Left ventricle myocardium inferior (tissue), 1 donor: ENCODE data around the gene PLIN3. TPM values are rescaled to one million over a fixed set of nuclear protein-coding genes. Genes with fewer than 3 reads are reported as not detected.
"Not testable (repeated sequence)": the region's sequence is repeated elsewhere in the genome, so short reads cannot be mapped to it uniquely, and the experiment has no call there.

Experiments
- DNase-seq: peaks from one replicate; pipeline ENCODE4 v3.0.0-alpha.2; 2020
- H3K27ac ChIP-seq: fragments of 200-600 bp; replicated peaks from 2 replicates; pipeline ENCODE4 v1.8.0; 2021
- H3K27me3 ChIP-seq: fragments of 200-600 bp; 2 replicates; pipeline ENCODE4 v1.8.0; 2021; ENCODE audit warnings: low read depth
- H3K36me3 ChIP-seq: fragments of 200-600 bp; 2 replicates; pipeline ENCODE4 v1.8.0; 2021
- H3K4me1 ChIP-seq: fragments of 200-600 bp; 2 replicates; pipeline ENCODE4 v1.8.0; 2021
- H3K4me3 ChIP-seq: fragments of 200-600 bp; 2 replicates; pipeline ENCODE4 v1.8.0; 2021; ENCODE audit warnings: mild to moderate bottlenecking, moderate library complexity
- H3K9me3 ChIP-seq: fragments of 200-600 bp; replicated peaks from 2 replicates; pipeline ENCODE4 v1.8.0; 2021
- intact Hi-C: fragments of 100-400 bp; cut with micrococcal nuclease; formaldehyde crosslinking; loops from one replicate; pipeline ENCODE4 v1.11.0; 2022
- total RNA-seq: library from RNA; stranded (reverse); fragmentation: NEBNext Ultra II Directional; extraction: Animal tissue kit (Norgen Biotek cat#: 25700); gene quantifications from one replicate; pipeline ENCODE4 v1.2.1, GENCODE V29; 2021
- TF ChIP-seq, protein P1 (sequence below): fragments of 200-600 bp; IDR thresholded peaks from 2 replicates; pipeline ENCODE4 v1.8.0; 2021; ENCODE audit warnings: antibody characterized with exemption, mild to moderate bottlenecking, borderline replicate concordance
- donor health status: DM: no; HTN: yes; CAD: no; lungs with severe emphysema.

The PLIN3 gene
- total RNA-seq, 1 donor from 2014 or later, result 26.7 TPM

DNA sequence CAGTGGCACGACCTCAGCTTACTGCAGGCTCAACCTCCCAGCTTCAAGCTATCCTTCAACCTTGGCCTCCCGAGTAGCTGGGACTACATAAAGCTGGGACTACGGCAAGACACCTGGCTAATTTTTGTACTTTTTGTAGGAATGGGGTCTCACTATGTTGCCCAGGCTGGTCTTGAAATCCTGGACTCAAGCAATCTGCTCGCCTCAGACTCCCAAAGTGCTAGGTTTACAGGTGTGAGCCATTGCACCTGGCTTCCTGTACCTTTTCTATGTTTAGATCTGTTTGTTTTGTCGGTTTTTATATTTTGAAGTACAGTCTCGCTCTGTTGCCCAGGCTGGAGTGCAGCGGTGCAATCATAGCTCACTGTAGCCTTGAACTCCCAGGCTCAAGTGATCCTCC, 18.4 kb downstream of the PLIN3 start:
- peaks cover 58% of the 10 kb centered on the region for H3K36me3 ChIP-seq
- no peak overlapping the region for H3K27ac ChIP-seq
- intact Hi-C loops, result no loop called here
- TF ChIP-seq, protein P1, sequence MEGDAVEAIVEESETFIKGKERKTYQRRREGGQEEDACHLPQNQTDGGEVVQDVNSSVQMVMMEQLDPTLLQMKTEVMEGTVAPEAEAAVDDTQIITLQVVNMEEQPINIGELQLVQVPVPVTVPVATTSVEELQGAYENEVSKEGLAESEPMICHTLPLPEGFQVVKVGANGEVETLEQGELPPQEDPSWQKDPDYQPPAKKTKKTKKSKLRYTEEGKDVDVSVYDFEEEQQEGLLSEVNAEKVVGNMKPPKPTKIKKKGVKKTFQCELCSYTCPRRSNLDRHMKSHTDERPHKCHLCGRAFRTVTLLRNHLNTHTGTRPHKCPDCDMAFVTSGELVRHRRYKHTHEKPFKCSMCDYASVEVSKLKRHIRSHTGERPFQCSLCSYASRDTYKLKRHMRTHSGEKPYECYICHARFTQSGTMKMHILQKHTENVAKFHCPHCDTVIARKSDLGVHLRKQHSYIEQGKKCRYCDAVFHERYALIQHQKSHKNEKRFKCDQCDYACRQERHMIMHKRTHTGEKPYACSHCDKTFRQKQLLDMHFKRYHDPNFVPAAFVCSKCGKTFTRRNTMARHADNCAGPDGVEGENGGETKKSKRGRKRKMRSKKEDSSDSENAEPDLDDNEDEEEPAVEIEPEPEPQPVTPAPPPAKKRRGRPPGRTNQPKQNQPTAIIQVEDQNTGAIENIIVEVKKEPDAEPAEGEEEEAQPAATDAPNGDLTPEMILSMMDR, result no peak
- H3K27me3 ChIP-seq, result no peaks in the 10 kb centered on the region
- H3K4me3 ChIP-seq, result no peak overlapping the region
- no peaks in the 10 kb centered on the region for H3K4me1 ChIP-seq
- DNase-seq, result no peak
- H3K9me3 ChIP-seq, result no peaks in the 10 kb centered on the region

DNA sequence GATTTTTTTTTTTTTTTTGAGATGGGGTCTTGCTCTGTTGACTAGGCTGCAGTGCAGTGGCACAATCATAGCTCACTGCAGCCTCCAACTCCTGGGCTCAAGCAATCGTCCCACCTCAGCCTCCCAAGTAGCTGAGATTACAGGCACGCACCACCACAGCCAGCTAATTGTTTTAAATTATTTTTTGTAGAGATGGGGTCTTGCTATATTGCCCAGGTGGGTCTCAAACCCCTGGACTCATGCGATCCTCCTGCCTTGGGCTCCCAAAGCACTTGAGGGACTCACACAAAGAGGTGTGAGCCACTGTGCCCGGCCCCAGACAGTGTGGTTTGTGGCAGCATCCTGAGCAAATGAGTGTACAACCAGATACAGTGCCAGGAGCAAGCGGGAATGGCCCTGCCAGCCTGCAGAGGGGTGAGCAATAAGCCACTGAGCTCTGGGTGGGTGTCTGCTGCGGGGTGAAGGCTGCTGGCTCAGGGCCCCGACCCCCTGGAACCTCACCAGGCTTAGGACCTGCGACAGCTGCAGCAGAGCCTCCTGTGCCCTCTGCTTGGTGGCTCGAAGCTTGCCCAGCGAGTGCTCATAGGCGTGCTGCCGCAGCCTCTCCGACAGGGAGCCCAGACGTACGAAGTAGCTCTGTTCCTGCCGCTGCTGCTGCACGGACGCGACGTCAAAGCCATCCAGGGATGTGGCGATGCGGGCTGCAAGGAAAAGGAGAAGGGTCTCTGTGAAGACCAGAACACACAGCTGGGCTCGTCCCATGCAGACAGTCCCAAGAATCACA, 20.1 kb downstream of the PLIN3 start:
- H3K4me1 ChIP-seq, result no peaks in the 10 kb centered on the region
- TF ChIP-seq, protein P1, result no peak
- H3K4me3 ChIP-seq, result no peak overlapping the region
- H3K27me3 ChIP-seq, result no peaks in the 10 kb centered on the region
- H3K9me3 ChIP-seq, result no peaks in the 10 kb centered on the region
- H3K36me3 ChIP-seq, result peaks cover 72% of the 10 kb centered on the region
- intact Hi-C loops, result no loop called here
- no peak overlapping the region for H3K27ac ChIP-seq
- no peak for DNase-seq

DNA sequence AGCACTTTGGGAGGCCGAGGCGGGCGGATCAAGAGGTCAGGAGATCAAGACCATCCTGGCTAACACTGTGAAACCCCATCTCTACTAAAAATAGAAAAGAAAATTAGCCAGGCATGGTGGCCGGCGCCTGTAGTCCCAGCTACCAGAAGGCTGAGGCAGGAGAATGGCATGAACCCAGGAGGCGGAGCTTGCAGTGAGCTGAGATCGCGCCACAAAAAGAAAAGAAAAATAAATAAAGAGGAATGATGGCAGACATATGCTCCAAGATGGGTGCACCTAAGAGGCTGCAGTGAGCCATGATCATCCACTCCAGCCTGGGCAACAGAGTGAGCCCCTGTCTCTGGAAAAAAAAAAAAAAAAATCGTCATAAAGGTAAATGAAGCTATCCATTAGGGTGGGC, 21.5 kb downstream of the PLIN3 start:
- H3K9me3 ChIP-seq, H3K27me3 ChIP-seq, intact Hi-C loops, H3K4me3 ChIP-seq, H3K4me1 ChIP-seq: not testable (repeated sequence)
- Histone ChIP-seq H3K27ac (peak overlapping the region; percentile 72), H3K36me3 (peaks cover 68% of the 10 kb centered on the region)
- DNase-seq, result peak; percentile 34

DNA sequence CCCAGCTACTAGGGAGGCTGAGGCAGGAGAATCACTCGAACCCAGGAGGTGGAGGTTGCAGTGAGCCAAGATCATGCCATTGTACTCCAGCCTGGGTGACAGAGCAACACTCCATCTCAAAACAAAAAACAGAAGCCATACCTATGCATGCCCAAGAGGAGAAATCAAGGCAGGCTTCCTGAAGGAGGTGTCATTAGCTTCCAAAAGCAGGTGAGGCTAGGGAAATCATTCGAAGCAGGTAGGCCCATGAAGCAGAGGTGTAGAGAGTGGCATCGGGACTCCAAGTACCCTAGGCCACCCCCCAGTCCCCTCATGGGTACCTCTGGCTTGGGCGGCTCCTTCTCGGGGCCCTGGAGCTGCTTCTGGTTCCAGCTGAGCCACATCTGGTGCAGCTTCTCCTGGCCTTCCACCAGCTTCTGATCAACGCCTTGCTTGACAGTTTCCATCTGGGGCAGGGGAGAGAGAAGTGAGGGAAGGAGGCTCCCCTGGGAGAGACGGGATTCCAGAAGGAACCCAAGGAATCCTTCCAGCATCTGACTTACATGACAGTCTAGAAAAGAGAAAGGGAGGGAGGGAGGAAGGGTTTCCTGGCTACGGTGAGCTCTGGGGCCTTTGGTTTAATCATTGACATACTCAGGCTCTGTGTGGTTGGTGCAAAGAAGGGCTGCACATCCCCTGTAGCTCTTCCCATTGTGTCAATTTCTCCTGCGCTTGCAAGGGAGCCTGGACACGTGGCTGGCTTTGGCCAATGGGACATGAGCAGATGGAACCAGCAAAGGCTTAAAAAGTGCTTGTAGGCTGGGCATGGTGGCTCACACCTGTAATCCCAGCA, 22.9 kb downstream of the PLIN3 start:
- no peaks in the 10 kb centered on the region for H3K27me3 ChIP-seq
- H3K4me1 ChIP-seq, result no peaks in the 10 kb centered on the region
- DNase-seq, result peak; percentile 70
- TF ChIP-seq, protein P1, result no peak
- intact Hi-C loops, result no loop called here
- peaks cover 70% of the 10 kb centered on the region for H3K36me3 ChIP-seq
- no peak overlapping the region for H3K4me3 ChIP-seq
- H3K27ac ChIP-seq, result peak overlapping the region; percentile 72
- H3K9me3 ChIP-seq, result no peaks in the 10 kb centered on the region

DNA sequence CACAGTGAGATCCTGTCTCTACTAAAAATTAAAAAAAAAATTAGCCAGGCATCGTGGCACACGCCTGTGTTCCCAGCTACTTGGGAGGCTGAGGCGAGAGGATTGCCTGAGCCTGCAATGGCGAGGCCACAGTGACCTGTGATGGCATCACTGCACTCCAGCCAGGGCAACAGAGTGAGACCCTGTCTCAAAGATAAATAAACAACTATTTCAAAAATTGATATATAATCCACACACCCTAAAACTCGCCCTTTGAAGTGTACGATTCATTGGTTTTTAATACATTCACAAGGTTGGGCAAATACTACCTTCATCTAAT, 23.9 kb downstream of the PLIN3 start:
- H3K4me3 ChIP-seq, result no peak overlapping the region
- peaks cover 71% of the 10 kb centered on the region for H3K36me3 ChIP-seq
- H3K9me3 ChIP-seq, result no peaks in the 10 kb centered on the region
- no peak overlapping the region for H3K27ac ChIP-seq
- intact Hi-C loops, result no loop called here
- no peak for DNase-seq
- TF ChIP-seq, protein P1, result no peak
- H3K27me3 ChIP-seq, result no peaks in the 10 kb centered on the region
- no peaks in the 10 kb centered on the region for H3K4me1 ChIP-seq

DNA sequence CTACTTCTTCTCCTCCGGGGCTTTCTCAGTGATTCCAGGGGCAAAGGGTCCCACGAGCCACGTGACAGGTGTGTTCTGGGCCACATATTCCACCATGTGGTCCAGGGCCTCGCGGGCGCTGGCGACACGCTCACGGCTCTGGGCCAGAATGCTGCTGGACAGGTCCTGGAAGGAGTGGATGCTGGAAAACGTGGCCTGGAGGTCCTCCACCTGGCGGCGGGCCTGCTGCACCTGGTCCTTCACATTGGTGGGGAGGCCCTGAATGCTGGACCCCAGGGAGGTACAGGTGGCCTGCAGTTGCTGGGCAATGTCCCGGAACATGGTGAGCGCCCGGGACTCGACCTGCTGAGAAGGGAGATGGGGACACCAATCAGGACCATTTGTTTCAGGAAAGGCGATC, 28.3 kb downstream of the PLIN3 start:
- intact Hi-C loops, result no loop called here
- peaks cover 37% of the 10 kb centered on the region for H3K36me3 ChIP-seq

More for the DNA sequence above, 28.3 kb downstream of the PLIN3 start:
- TF ChIP-seq, protein P1, result no peak
- Histone ChIP-seq H3K9me3 (no peaks in the 10 kb centered on the region), H3K27me3 (no peaks in the 10 kb centered on the region), H3K27ac (no peak overlapping the region), H3K4me3 (no peak overlapping the region), H3K4me1 (no peaks in the 10 kb centered on the region)
- DNase-seq, result no peak
